Measurements from ENCODE around the gene OBSCN. TPM values are rescaled to one million over a fixed set of nuclear protein-coding genes. Genes with fewer than 3 reads are reported as not detected.

The OBSCN gene
- total RNA-seq, 4 donors from 2014 or later, result 15.0 to 46.6 (median 34.4) TPM

- WGBS, result 86% methylated on average over 1 of the region's 4 CpGs
- no peak overlapping the region for H3K27ac ChIP-seq
- no peak overlapping the region for H3K4me3 ChIP-seq
- H3K4me1 ChIP-seq, result no peaks in the 10 kb centered on the region
- TF ChIP-seq CTCF (IDR thresholded peaks at IDR 0.05), result no peak
- TF ChIP-seq POLR2AphosphoS5 (IDR thresholded peaks at IDR 0.05), result no peak
- no peak for TF ChIP-seq EP300 (IDR thresholded peaks at IDR 0.05)
- TF ChIP-seq POLR2A (IDR thresholded peaks at IDR 0.05), result no peak
- no peaks in the 10 kb centered on the region for H3K27me3 ChIP-seq
- H3K36me3 ChIP-seq, result no peaks in the 10 kb centered on the region
- no peaks in the 10 kb centered on the region for H3K9me3 ChIP-seq
- DNase-seq (ENCODE audit: low spot score in 2 of 2), result peak in 1 of 2 donors; percentile 13
These were observed 155.1 kb downstream of the OBSCN start for GRCh38 chr1:228362884-228363450.

- Histone ChIP-seq H3K36me3 (no peaks in the 10 kb centered on the region), H3K9me3 (no peaks in the 10 kb centered on the region), H3K27ac (no peak overlapping the region), H3K4me3 (no peak overlapping the region), H3K4me1 (no peaks in the 10 kb centered on the region), H3K27me3 (no peaks in the 10 kb centered on the region)
- 86% methylated on average over 8 of the region's 9 CpGs for WGBS
- peak in 1 of 2 donors; percentile 44 for DNase-seq (ENCODE audit: low spot score in 2 of 2)
- no peak for TF ChIP-seq POLR2A (IDR thresholded peaks at IDR 0.05)
- TF ChIP-seq POLR2AphosphoS5 (IDR thresholded peaks at IDR 0.05), result no peak
- TF ChIP-seq EP300 (IDR thresholded peaks at IDR 0.05), result no peak
- TF ChIP-seq CTCF (IDR thresholded peaks at IDR 0.05), result no peak
These were observed 155.8 kb downstream of the OBSCN start for GRCh38 chr1:228363686-228364067.

GRCh38 chr1:228364068-228364705 is 156.3 kb downstream of the OBSCN start:
- no peak overlapping the region for H3K27ac ChIP-seq
- DNase-seq (ENCODE audit: low spot score in 2 of 2), result peak in 1 of 2 donors; percentile 53
- no peaks in the 10 kb centered on the region for H3K4me1 ChIP-seq
- TF ChIP-seq POLR2AphosphoS5 (IDR thresholded peaks at IDR 0.05) (no peak), POLR2A (IDR thresholded peaks at IDR 0.05) (no peak), CTCF (IDR thresholded peaks at IDR 0.05) (no peak), EP300 (IDR thresholded peaks at IDR 0.05) (no peak)
- H3K4me3 ChIP-seq, result no peak overlapping the region
- WGBS, result 88% methylated on average over 10 of the region's 12 CpGs
- H3K36me3 ChIP-seq, result no peaks in the 10 kb centered on the region
- no peaks in the 10 kb centered on the region for H3K9me3 ChIP-seq
- no peaks in the 10 kb centered on the region for H3K27me3 ChIP-seq

- no peaks in the 10 kb centered on the region for H3K9me3 ChIP-seq
- DNase-seq (ENCODE audit: low spot score in 2 of 2), result peak in 1 of 2 donors; percentile 54
- H3K36me3 ChIP-seq, result no peaks in the 10 kb centered on the region
- H3K4me1 ChIP-seq, result no peaks in the 10 kb centered on the region
- no peak overlapping the region for H3K27ac ChIP-seq
- H3K4me3 ChIP-seq, result no peak overlapping the region
- H3K27me3 ChIP-seq, result no peaks in the 10 kb centered on the region
- TF ChIP-seq POLR2AphosphoS5 (IDR thresholded peaks at IDR 0.05), result no peak
- 40% methylated on average over 1 of the region's 19 CpGs for WGBS
These were observed 156.9 kb downstream of the OBSCN start for GRCh38 chr1:228364706-228365213.

GRCh38 chr1:228365271-228366061 is 157.6 kb downstream of the OBSCN start:
- no peaks in the 10 kb centered on the region for H3K36me3 ChIP-seq
- H3K4me3 ChIP-seq, result no peak overlapping the region
- H3K27ac ChIP-seq, result no peak overlapping the region
- TF ChIP-seq EP300 (IDR thresholded peaks at IDR 0.05), result no peak
- no peak for TF ChIP-seq CTCF (IDR thresholded peaks at IDR 0.05)
- TF ChIP-seq POLR2A (IDR thresholded peaks at IDR 0.05), result no peak
- no peak for TF ChIP-seq POLR2AphosphoS5 (IDR thresholded peaks at IDR 0.05)
- no peaks in the 10 kb centered on the region for H3K9me3 ChIP-seq
- no peak for DNase-seq (ENCODE audit: low spot score in 2 of 2)
- no peaks in the 10 kb centered on the region for H3K4me1 ChIP-seq
- no peaks in the 10 kb centered on the region for H3K27me3 ChIP-seq
- WGBS, result 86% methylated on average over 6 of the region's 20 CpGs

Measured in suprapubic skin (tissue), 4 donors.